ENCODE data around the gene TWIST2.

The TWIST2 gene

GRCh38 chr2:238955648-238956531 is 108.0 kb downstream of the TWIST2 start:
- DNase-seq (ENCODE audit: low read depth) = no peak

DNA sequence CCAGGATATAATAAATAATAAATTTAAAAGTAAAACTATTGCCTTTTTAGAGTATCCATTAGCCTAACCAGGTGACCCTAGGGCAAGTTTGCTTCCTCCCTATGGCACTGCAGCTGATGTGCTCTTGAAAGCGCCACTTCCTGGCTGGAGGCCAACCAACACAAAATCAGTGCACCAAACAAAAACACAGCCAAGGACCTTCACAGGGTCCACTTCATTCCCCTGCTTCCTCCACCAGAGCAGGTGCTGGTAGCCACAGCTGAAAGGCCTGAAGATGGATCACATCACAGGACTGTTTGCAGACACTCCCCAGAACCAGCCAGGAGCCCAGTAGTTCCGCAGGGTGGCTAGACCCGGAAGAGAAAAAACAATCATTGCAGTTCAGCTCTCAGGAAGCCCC is 108.8 kb downstream of the TWIST2 start:
- DNase-seq (ENCODE audit: low read depth) = no peak

Data from activated T-helper 9 cell treated with anti-CD3 and anti-CD28 coated beads, Interleukin-2, amount 50 U/mL, for 16 hours (primary cell).